Mammary epithelial cell (primary cell): ENCODE results near the gene MAPRE3.

Source experiments
- EZH2 ChIP-seq: IDR thresholded peaks from 2 replicates; pipeline ENCODE4 v1.6.1; 2012; ENCODE audit warnings: low read length, inconsistent platforms, borderline replicate concordance
- TF ChIP-seq, protein P1 (sequence below), 2 donors: IDR thresholded peaks in 1 of 2; conservative IDR thresholded peaks in 1 of 2; 2 replicates each; pipeline ENCODE4 v1.5.1; 2011 to 2012; ENCODE audit warnings: inconsistent platforms in 2 of 2, low read length in 2 of 2, mild to moderate bottlenecking in 2 of 2, control low read depth in 1 of 2, low read depth in 1 of 2; ENCODE audit not compliant: insufficient read depth in 1 of 2; ENCODE audit errors: extremely low read depth in 1 of 2

GRCh38 chr2:26986576-26986975, 16.1 kb downstream of the MAPRE3 start:
- TF ChIP-seq, protein P1, sequence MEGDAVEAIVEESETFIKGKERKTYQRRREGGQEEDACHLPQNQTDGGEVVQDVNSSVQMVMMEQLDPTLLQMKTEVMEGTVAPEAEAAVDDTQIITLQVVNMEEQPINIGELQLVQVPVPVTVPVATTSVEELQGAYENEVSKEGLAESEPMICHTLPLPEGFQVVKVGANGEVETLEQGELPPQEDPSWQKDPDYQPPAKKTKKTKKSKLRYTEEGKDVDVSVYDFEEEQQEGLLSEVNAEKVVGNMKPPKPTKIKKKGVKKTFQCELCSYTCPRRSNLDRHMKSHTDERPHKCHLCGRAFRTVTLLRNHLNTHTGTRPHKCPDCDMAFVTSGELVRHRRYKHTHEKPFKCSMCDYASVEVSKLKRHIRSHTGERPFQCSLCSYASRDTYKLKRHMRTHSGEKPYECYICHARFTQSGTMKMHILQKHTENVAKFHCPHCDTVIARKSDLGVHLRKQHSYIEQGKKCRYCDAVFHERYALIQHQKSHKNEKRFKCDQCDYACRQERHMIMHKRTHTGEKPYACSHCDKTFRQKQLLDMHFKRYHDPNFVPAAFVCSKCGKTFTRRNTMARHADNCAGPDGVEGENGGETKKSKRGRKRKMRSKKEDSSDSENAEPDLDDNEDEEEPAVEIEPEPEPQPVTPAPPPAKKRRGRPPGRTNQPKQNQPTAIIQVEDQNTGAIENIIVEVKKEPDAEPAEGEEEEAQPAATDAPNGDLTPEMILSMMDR (conservative IDR thresholded peaks at IDR 0.05 in 1 of 2, IDR thresholded peaks at IDR 0.05 in 1 of 2; ENCODE audit: extremely low read depth in 1 of 2, insufficient read depth in 1 of 2, low read depth in 1 of 2, low read length in 2 of 2), result no peak
- no peak for TF ChIP-seq EZH2
